ENCODE data around the gene KIDINS220. TPM values are rescaled to one million over a fixed set of nuclear protein-coding genes. Genes with fewer than 3 reads are reported as not detected.

Gene KIDINS220
- total RNA-seq, 1 donor from 2014 or later: 68.2 TPM

GRCh38 chr2:8774371-8774770 is 63.0 kb downstream of the KIDINS220 start:
- TF ChIP-seq, protein P1, sequence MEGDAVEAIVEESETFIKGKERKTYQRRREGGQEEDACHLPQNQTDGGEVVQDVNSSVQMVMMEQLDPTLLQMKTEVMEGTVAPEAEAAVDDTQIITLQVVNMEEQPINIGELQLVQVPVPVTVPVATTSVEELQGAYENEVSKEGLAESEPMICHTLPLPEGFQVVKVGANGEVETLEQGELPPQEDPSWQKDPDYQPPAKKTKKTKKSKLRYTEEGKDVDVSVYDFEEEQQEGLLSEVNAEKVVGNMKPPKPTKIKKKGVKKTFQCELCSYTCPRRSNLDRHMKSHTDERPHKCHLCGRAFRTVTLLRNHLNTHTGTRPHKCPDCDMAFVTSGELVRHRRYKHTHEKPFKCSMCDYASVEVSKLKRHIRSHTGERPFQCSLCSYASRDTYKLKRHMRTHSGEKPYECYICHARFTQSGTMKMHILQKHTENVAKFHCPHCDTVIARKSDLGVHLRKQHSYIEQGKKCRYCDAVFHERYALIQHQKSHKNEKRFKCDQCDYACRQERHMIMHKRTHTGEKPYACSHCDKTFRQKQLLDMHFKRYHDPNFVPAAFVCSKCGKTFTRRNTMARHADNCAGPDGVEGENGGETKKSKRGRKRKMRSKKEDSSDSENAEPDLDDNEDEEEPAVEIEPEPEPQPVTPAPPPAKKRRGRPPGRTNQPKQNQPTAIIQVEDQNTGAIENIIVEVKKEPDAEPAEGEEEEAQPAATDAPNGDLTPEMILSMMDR (IDR thresholded peaks at IDR 0.05): no peak
- Mint-ChIP-seq H3K4me3 (ENCODE audit: unreplicated experiment) (no peak overlapping the region), H3K36me3 (ENCODE audit: low read depth) (peaks cover 39% of the 10 kb centered on the region), H3K27ac (ENCODE audit: unreplicated experiment) (no peak overlapping the region), H3K27me3 (ENCODE audit: low read depth) (no peaks in the 10 kb centered on the region), H3K4me1 (ENCODE audit: low read depth) (peaks cover 11% of the 10 kb centered on the region), H3K9me3 (ENCODE audit: low read depth) (no peaks in the 10 kb centered on the region)
- DNase-seq (ENCODE audit: low spot score): no peak

- no peak for DNase-seq (ENCODE audit: low spot score)
- Mint-ChIP-seq H3K4me3 (ENCODE audit: unreplicated experiment) (no peak overlapping the region), H3K9me3 (ENCODE audit: low read depth) (no peaks in the 10 kb centered on the region), H3K36me3 (ENCODE audit: low read depth) (peaks cover 14% of the 10 kb centered on the region), H3K27ac (ENCODE audit: unreplicated experiment) (no peak overlapping the region), H3K4me1 (ENCODE audit: low read depth) (no peaks in the 10 kb centered on the region), H3K27me3 (ENCODE audit: low read depth) (no peaks in the 10 kb centered on the region)
- TF ChIP-seq, protein P1 (IDR thresholded peaks at IDR 0.05): no peak
These were observed 70.1 kb downstream of the KIDINS220 start for GRCh38 chr2:8767324-8767723.

DNA sequence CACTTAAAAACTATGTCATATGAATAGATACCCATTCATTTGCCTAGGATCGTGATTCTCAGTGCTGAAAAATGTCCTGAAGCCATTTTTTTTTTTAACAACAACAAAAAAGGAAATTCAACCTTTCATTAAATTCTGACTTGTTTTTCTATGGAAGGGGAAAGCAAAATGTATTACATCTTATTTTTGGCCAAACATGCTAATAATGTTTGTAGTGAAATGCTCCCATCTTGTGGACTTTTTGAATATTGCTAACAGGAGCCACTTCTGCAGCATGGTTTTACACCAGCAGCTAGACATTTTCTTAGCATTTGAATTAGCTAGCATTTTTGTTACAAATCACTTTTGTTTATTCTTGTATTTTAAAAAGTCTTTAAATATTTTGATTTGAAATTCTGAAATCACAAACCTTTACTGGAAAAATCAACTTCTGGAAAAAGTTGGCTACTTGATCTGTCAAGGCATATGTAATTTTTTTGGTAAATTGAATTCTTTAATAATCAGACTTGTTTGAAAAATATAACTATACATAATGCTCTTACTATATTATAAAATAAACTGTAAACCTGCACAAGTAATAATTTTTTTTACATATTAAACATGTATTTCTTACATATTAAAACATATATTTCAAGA is 75.8 kb downstream of the KIDINS220 start:
- Mint-ChIP-seq H3K4me3 (ENCODE audit: unreplicated experiment) (no peak overlapping the region), H3K9me3 (ENCODE audit: low read depth) (peaks cover 10% of the 10 kb centered on the region), H3K27ac (ENCODE audit: unreplicated experiment) (no peak overlapping the region), H3K4me1 (ENCODE audit: low read depth) (no peaks in the 10 kb centered on the region), H3K36me3 (ENCODE audit: low read depth) (peaks cover 21% of the 10 kb centered on the region), H3K27me3 (ENCODE audit: low read depth) (no peaks in the 10 kb centered on the region)
- no peak for DNase-seq (ENCODE audit: low spot score)
- TF ChIP-seq, protein P1 (IDR thresholded peaks at IDR 0.05): peak; percentile 91

DNA sequence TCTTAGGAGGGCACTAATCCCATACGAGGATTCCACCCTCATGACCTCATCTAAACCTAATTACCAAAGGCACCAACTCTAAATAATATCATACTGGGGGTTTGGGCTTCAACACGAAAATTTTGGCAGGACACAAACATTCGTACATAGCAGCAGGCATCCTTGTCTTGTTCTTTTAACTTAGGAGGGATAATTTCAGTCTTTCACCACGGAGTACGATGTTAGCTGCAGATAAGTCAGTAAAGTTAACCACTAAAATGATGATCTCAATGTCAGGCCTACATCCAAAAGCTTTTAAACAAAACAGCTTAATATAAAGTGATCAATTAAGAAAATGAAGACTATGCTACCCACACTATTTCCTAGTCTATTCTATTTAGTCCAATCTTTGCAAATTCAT is 80.7 kb downstream of the KIDINS220 start:
- Mint-ChIP-seq H3K27ac (ENCODE audit: unreplicated experiment) (no peak overlapping the region), H3K4me3 (ENCODE audit: unreplicated experiment) (no peak overlapping the region), H3K36me3 (ENCODE audit: low read depth) (peaks cover 26% of the 10 kb centered on the region), H3K4me1 (ENCODE audit: low read depth) (peaks cover 23% of the 10 kb centered on the region), H3K9me3 (ENCODE audit: low read depth) (peaks cover 21% of the 10 kb centered on the region), H3K27me3 (ENCODE audit: low read depth) (no peaks in the 10 kb centered on the region)
- TF ChIP-seq, protein P1 (IDR thresholded peaks at IDR 0.05): no peak
- DNase-seq (ENCODE audit: low spot score): no peak

- Mint-ChIP-seq H3K27ac (ENCODE audit: unreplicated experiment) (no peak overlapping the region), H3K9me3 (ENCODE audit: low read depth) (peaks cover 21% of the 10 kb centered on the region), H3K27me3 (ENCODE audit: low read depth) (no peaks in the 10 kb centered on the region), H3K4me1 (ENCODE audit: low read depth) (peaks cover 23% of the 10 kb centered on the region), H3K4me3 (ENCODE audit: unreplicated experiment) (no peak overlapping the region), H3K36me3 (ENCODE audit: low read depth) (peaks cover 26% of the 10 kb centered on the region)
- TF ChIP-seq, protein P1 (IDR thresholded peaks at IDR 0.05): no peak
- no peak for DNase-seq (ENCODE audit: low spot score)
These were observed 81.2 kb downstream of the KIDINS220 start for GRCh38 chr2:8756230-8756629.
